ENCODE data around the gene TBP. TPM values are rescaled to one million over a fixed set of nuclear protein-coding genes. Genes with fewer than 3 reads are reported as not detected.

The TBP gene
- total and polyA plus RNA-seq, 2 of the 13 experiments (the other 11 are each of a cell fraction or from before 2014, with no cell fraction given) = 21.7 to 28.1 TPM

DNA sequence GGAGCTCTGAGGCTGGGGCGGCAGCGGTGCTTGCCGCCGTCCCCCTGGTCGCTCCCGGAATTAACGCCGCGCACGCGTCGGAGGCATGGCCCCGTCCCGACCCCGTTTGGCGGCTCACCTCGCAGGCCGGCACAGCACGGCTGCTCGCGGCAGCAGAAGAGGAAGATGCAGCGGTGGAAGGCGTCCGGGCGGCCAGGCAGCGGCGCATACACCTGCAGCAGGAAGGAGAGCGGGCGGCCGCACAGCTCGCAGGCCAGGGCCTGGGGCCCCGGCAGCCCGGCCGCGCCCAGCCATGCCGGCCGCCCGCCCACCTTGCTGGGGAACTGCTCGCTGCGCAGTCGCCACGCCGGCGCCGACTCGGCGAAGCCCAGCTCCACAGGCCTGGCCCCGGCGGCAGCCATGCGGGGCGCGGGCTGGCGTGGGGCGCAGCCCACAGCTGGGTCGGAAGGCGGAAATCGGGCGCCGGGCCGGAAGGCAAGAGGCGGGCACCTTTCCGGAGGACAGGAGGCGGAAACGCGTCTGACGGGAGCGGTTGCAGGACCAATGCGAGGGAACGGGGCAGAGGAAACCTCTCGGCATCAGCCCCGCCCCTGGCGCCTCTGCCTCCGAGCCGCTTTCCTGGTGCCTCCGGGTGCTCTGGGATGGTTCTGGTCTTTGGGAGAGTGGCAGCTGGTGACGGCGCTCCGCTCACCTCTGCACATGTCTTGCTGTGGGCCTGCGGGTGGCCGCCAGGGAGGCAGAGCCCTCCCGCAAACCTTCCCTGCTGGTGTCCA lies 30.2 kb downstream of the TBP start, which contains the start of gene PDCD2 (continued):
- TF ChIP-seq, protein P1, sequence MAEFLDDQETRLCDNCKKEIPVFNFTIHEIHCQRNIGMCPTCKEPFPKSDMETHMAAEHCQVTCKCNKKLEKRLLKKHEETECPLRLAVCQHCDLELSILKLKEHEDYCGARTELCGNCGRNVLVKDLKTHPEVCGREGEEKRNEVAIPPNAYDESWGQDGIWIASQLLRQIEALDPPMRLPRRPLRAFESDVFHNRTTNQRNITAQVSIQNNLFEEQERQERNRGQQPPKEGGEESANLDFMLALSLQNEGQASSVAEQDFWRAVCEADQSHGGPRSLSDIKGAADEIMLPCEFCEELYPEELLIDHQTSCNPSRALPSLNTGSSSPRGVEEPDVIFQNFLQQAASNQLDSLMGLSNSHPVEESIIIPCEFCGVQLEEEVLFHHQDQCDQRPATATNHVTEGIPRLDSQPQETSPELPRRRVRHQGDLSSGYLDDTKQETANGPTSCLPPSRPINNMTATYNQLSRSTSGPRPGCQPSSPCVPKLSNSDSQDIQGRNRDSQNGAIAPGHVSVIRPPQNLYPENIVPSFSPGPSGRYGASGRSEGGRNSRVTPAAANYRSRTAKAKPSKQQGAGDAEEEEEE (CRISPR knock-in tag; IDR thresholded peaks at IDR 0.05; ENCODE audit: borderline replicate concordance) = 0 out of 2 replicates have a peak, but pooled peaks have one; percentile 66
- TF ChIP-seq ATF1 (CRISPR knock-in tag; IDR thresholded peaks at IDR 0.05) (peak; percentile 47; the same call in 1 of the 2 replicates), PHF8 (CRISPR knock-in tag; IDR thresholded peaks at IDR 0.05) (peak; percentile 95), SMAD3 (CRISPR knock-in tag; IDR thresholded peaks at IDR 0.05) (0 out of 2 replicates have a peak, but pooled peaks have one; percentile 44), ZNF577 (CRISPR knock-in tag; IDR thresholded peaks at IDR 0.05; ENCODE audit: borderline replicate concordance, low read depth) (no peak), SKI (IDR thresholded peaks at IDR 0.05; ENCODE audit: partially characterized antibody) (peak; percentile 40), SOX13 (IDR thresholded peaks at IDR 0.05) (no peak), SOX13 (CRISPR knock-in tag; conservative IDR thresholded peaks at IDR 0.05 in 1 of 2, IDR thresholded peaks at IDR 0.05 in 1 of 2) (peak; percentile 31 to 81; a peak in 2 of 4 replicates), CHD2 (IDR thresholded peaks at IDR 0.05; ENCODE audit: low read depth, low read length) (no peak), CCDC6 (CRISPR knock-in tag; IDR thresholded peaks at IDR 0.05) (peak; percentile 83; the same call in 1 of the 2 replicates), ZNF616 (CRISPR knock-in tag; IDR thresholded peaks at IDR 0.05; ENCODE audit: low read depth) (no peak; the same call in 1 of the 2 replicates), ZNF605 (CRISPR knock-in tag; IDR thresholded peaks at IDR 0.05) (peak; percentile 67; the same call in 1 of the 2 replicates)
- TF ChIP-seq, protein P2, sequence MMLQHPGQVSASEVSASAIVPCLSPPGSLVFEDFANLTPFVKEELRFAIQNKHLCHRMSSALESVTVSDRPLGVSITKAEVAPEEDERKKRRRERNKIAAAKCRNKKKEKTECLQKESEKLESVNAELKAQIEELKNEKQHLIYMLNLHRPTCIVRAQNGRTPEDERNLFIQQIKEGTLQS (CRISPR knock-in tag; IDR thresholded peaks at IDR 0.05) = peak; percentile 50
- TF ChIP-seq, protein P3, sequence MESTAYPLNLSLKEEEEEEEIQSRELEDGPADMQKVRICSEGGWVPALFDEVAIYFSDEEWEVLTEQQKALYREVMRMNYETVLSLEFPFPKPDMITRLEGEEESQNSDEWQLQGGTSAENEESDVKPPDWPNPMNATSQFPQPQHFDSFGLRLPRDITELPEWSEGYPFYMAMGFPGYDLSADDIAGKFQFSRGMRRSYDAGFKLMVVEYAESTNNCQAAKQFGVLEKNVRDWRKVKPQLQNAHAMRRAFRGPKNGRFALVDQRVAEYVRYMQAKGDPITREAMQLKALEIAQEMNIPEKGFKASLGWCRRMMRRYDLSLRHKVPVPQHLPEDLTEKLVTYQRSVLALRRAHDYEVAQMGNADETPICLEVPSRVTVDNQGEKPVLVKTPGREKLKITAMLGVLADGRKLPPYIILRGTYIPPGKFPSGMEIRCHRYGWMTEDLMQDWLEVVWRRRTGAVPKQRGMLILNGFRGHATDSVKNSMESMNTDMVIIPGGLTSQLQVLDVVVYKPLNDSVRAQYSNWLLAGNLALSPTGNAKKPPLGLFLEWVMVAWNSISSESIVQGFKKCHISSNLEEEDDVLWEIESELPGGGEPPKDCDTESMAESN (CRISPR knock-in tag; conservative IDR thresholded peaks at IDR 0.05) = no peak; the same call in 1 of the 2 replicates
- TF ChIP-seq, protein P4, sequence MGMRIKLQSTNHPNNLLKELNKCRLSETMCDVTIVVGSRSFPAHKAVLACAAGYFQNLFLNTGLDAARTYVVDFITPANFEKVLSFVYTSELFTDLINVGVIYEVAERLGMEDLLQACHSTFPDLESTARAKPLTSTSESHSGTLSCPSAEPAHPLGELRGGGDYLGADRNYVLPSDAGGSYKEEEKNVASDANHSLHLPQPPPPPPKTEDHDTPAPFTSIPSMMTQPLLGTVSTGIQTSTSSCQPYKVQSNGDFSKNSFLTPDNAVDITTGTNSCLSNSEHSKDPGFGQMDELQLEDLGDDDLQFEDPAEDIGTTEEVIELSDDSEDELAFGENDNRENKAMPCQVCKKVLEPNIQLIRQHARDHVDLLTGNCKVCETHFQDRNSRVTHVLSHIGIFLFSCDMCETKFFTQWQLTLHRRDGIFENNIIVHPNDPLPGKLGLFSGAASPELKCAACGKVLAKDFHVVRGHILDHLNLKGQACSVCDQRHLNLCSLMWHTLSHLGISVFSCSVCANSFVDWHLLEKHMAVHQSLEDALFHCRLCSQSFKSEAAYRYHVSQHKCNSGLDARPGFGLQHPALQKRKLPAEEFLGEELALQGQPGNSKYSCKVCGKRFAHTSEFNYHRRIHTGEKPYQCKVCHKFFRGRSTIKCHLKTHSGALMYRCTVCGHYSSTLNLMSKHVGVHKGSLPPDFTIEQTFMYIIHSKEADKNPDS (CRISPR knock-in tag; IDR thresholded peaks at IDR 0.05) = no peak
- TF ChIP-seq, protein P5, sequence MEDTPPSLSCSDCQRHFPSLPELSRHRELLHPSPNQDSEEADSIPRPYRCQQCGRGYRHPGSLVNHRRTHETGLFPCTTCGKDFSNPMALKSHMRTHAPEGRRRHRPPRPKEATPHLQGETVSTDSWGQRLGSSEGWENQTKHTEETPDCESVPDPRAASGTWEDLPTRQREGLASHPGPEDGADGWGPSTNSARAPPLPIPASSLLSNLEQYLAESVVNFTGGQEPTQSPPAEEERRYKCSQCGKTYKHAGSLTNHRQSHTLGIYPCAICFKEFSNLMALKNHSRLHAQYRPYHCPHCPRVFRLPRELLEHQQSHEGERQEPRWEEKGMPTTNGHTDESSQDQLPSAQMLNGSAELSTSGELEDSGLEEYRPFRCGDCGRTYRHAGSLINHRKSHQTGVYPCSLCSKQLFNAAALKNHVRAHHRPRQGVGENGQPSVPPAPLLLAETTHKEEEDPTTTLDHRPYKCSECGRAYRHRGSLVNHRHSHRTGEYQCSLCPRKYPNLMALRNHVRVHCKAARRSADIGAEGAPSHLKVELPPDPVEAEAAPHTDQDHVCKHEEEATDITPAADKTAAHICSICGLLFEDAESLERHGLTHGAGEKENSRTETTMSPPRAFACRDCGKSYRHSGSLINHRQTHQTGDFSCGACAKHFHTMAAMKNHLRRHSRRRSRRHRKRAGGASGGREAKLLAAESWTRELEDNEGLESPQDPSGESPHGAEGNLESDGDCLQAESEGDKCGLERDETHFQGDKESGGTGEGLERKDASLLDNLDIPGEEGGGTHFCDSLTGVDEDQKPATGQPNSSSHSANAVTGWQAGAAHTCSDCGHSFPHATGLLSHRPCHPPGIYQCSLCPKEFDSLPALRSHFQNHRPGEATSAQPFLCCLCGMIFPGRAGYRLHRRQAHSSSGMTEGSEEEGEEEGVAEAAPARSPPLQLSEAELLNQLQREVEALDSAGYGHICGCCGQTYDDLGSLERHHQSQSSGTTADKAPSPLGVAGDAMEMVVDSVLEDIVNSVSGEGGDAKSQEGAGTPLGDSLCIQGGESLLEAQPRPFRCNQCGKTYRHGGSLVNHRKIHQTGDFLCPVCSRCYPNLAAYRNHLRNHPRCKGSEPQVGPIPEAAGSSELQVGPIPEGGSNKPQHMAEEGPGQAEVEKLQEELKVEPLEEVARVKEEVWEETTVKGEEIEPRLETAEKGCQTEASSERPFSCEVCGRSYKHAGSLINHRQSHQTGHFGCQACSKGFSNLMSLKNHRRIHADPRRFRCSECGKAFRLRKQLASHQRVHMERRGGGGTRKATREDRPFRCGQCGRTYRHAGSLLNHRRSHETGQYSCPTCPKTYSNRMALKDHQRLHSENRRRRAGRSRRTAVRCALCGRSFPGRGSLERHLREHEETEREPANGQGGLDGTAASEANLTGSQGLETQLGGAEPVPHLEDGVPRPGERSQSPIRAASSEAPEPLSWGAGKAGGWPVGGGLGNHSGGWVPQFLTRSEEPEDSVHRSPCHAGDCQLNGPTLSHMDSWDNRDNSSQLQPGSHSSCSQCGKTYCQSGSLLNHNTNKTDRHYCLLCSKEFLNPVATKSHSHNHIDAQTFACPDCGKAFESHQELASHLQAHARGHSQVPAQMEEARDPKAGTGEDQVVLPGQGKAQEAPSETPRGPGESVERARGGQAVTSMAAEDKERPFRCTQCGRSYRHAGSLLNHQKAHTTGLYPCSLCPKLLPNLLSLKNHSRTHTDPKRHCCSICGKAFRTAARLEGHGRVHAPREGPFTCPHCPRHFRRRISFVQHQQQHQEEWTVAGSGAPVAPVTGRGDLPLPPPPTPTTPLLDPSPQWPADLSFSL (CRISPR knock-in tag; IDR thresholded peaks at IDR 0.05) = no peak; the same call in 1 of the 2 replicates

All from HepG2 (cell line).